Stomach (tissue), 19 donors: ENCODE measurements around the gene OR9Q2. TPM values are rescaled to one million over a fixed set of nuclear protein-coding genes. Genes with fewer than 3 reads are reported as not detected.

Experiments used
- DNase-seq, 2 donors: peaks; one replicate each; pipeline versions ENCODE4 v3.0.0 to v3.0.0-alpha.2; 2013 to 2019
- H3K27ac ChIP-seq, 5 donors: fragments of 200-600 bp in 4 of 5; sonication (generic) in 4 of 5; one replicate each; pipeline ENCODE4 v1.5.1; 2013 to 2019; ENCODE audit warnings: mild to moderate bottlenecking in 1 of 5, moderate library complexity in 1 of 5
- H3K27me3 ChIP-seq, 3 donors: fragments of 200-600 bp; sonication (generic); one replicate each; pipeline ENCODE4 v1.5.1; 2017 to 2019; ENCODE audit warnings: mixed run types in 1 of 3
- H3K36me3 ChIP-seq, 4 donors: fragments of 200-600 bp; sonication (generic); 1 replicate in 3 of 4; 2 replicates in 1 of 4; pipeline ENCODE4 v1.5.1; 2016 to 2019
- H3K4me1 ChIP-seq, 4 donors: fragments of 200-600 bp; sonication (generic); one replicate each; pipeline ENCODE4 v1.5.1; 2016 to 2019
- H3K4me3 ChIP-seq, 4 donors: fragments of 200-600 bp; sonication (generic) in 3 of 4; one replicate each; pipeline ENCODE4 v1.5.1; 2016 to 2019; ENCODE audit warnings: mild to moderate bottlenecking in 1 of 4
- H3K9me3 ChIP-seq, 4 donors: fragments of 200-600 bp; sonication (generic); one replicate each; pipeline ENCODE4 v1.5.1; 2016 to 2019
- EP300 ChIP-seq: sonication (generic); formaldehyde crosslinking; IDR thresholded peaks from one replicate; pipeline ENCODE4 v1.6.1; 2017; ENCODE audit warnings: antibody characterized with exemption
- POLR2A ChIP-seq, 4 donors: fragments of 450-650 bp; IDR thresholded peaks; one replicate each; pipeline ENCODE4 v1.6.1; 2016; ENCODE audit warnings: antibody characterized with exemption in 4 of 4, control low read depth in 2 of 4, mild to moderate bottlenecking in 1 of 4, moderate library complexity in 1 of 4
- POLR2AphosphoS5 ChIP-seq, 3 donors: sonication (generic); formaldehyde crosslinking; IDR thresholded peaks; one replicate each; pipeline ENCODE4 v1.6.1; 2016; ENCODE audit warnings: antibody characterized with exemption in 3 of 3
- WGBS, 5 donors: extraction: QIAGEN DNeasy Blood & Tissue Kit in 3 of 5; methylation state at CpG; one replicate each; pipeline versions ENCODE4 v1.1.5 to v1.1.7; 2013 to 2018; 5-methylcytosine and 5-hydroxymethylcytosine counted together
- intact Hi-C: fragments of 100-400 bp; cut with DNase I; formaldehyde crosslinking; loops from one replicate; pipeline ENCODE4 v1.15.1; 2023; ENCODE audit warnings: low total_unique reads
- long read RNA-seq, 10 donors: transcript quantifications; one replicate each; lab custom pipeline, GENCODE V29; 2026
- polyA plus RNA-seq, 3 donors: library from polyadenylated mRNA; stranded (reverse); fragments of 200-250 nt; gene quantifications; one replicate each; pipeline ENCODE4 v1.2.3, GENCODE V29; 2013
- total RNA-seq, 5 donors: library from RNA; depleted of rRNA; stranded (reverse); fragments of >200 nt; gene quantifications; one replicate each; pipeline versions ENCODE4 v1.1.0 to v1.2.3, GENCODE V29; 2014 to 2016
- TF ChIP-seq, protein P1 (sequence below), 7 experiments: fragments of 450-650 bp in 4 of 7; fragments of 200-600 bp in 3 of 7; sonication (generic) in 3 of 7; IDR thresholded peaks; one replicate each; pipeline ENCODE4 v1.5.1; 2016 to 2019; ENCODE audit warnings: antibody characterized with exemption in 7 of 7, control low read depth in 2 of 7, mild to moderate bottlenecking in 1 of 7
- donor health status: healthy with polysubstance abuse.
- donor health status: Bipolar disorder and iron deficiency.
- donor health status: healthy.

Gene OR9Q2, protein sequence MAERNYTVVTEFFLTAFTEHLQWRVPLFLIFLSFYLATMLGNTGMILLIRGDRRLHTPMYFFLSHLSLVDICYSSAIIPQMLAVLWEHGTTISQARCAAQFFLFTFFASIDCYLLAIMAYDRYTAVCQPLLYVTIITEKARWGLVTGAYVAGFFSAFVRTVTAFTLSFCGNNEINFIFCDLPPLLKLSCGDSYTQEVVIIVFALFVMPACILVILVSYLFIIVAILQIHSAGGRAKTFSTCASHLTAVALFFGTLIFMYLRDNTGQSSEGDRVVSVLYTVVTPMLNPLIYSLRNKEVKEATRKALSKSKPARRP
- total RNA-seq (not detected), polyA plus RNA-seq (not detected)
- long read RNA-seq, donor 1: 0 reads
- long read RNA-seq, donor 2: 0 reads
- long read RNA-seq, donor 3: 0 reads
- long read RNA-seq, donor 4: 0 reads
- long read RNA-seq, donor 5: 0 reads
- long read RNA-seq, donor 6: 0 reads
- long read RNA-seq, donor 7: 0 reads
- long read RNA-seq, donor 8: 0 reads
- long read RNA-seq, donor 9: 0 reads
- long read RNA-seq, donor 10: 0 reads

DNA sequence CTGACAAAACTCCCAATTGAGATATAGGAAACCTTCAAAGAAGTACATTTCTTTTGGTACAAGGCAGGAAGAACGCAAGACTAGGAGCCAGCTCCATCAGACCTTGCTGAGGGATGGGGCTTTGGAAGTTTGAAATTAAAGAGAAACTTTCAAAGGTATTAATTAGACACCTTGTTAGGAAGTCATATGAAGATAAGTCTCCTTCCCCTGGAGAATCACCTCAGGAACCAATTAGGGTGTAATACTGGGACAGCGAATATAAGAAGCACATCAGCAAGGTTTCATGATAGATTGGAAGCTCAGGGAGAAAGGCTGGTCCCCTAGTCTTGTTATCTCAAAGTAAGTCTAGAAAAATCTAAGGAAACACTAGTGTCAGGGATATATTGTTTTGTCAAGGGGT, at the start of gene OR9Q2:
Gene OR9Q2 (plus strand): TSS at position 301 of the 400 bp plus-strand sequence. CDS start 1,421 bp downstream, outside the sequence.
- DNase-seq: no peak
- no peaks in the 10 kb centered on the region for H3K27me3 ChIP-seq
- H3K9me3 ChIP-seq: no peaks in the 10 kb centered on the region
- TF ChIP-seq POLR2A (IDR thresholded peaks at IDR 0.05): no peak
- TF ChIP-seq, protein P1, sequence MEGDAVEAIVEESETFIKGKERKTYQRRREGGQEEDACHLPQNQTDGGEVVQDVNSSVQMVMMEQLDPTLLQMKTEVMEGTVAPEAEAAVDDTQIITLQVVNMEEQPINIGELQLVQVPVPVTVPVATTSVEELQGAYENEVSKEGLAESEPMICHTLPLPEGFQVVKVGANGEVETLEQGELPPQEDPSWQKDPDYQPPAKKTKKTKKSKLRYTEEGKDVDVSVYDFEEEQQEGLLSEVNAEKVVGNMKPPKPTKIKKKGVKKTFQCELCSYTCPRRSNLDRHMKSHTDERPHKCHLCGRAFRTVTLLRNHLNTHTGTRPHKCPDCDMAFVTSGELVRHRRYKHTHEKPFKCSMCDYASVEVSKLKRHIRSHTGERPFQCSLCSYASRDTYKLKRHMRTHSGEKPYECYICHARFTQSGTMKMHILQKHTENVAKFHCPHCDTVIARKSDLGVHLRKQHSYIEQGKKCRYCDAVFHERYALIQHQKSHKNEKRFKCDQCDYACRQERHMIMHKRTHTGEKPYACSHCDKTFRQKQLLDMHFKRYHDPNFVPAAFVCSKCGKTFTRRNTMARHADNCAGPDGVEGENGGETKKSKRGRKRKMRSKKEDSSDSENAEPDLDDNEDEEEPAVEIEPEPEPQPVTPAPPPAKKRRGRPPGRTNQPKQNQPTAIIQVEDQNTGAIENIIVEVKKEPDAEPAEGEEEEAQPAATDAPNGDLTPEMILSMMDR (IDR thresholded peaks at IDR 0.05): no peak
- no peak for TF ChIP-seq POLR2AphosphoS5 (IDR thresholded peaks at IDR 0.05)
- TF ChIP-seq EP300: no peak
- H3K36me3 ChIP-seq: no peaks in the 10 kb centered on the region
- intact Hi-C loops: no loop called here
- H3K4me3 ChIP-seq: no peak within 1 kb of the TSS
- no peak within 1 kb of the TSS for H3K27ac ChIP-seq
- no peaks in the 10 kb centered on the region for H3K4me1 ChIP-seq
- WGBS, 5 donors: 81 to 93% (median 92%) methylated on average over 2 of the region's 2 CpGs

DNA sequence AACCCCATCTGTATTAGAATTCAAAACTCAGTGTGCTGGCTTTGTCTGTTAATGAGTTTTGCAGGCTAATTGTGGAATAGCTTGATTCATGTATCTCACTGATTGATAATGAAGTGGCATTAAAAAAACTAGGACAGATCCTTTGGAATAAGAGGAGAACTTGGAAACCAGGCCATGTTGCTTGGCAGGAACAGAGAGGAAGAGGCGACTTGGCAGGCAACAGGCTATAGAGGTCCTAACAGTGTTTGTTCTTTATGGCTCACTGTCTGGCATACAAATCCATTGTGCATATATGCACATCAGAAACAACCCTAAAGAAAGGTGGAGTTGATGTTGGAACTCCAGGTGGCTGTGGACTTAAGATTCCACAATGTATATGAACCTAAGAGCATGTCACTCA, 46.1 kb upstream of the OR9Q2 start:
- Histone ChIP-seq H3K4me3 (no peak overlapping the region), H3K9me3 (no peaks in the 10 kb centered on the region), H3K27ac (no peak overlapping the region), H3K4me1 (no peaks in the 10 kb centered on the region), H3K27me3 (no peaks in the 10 kb centered on the region), H3K36me3 (no peaks in the 10 kb centered on the region)
- TF ChIP-seq, protein P1 (IDR thresholded peaks at IDR 0.05): no peak
- TF ChIP-seq POLR2AphosphoS5 (IDR thresholded peaks at IDR 0.05): no peak
- TF ChIP-seq EP300: no peak
- no peak for TF ChIP-seq POLR2A (IDR thresholded peaks at IDR 0.05)
- intact Hi-C loops: no loop called here
- no peak for DNase-seq
- WGBS, 5 donors: 77 to 90% (median 81%) methylated on average over 1 of the region's 1 CpG

DNA sequence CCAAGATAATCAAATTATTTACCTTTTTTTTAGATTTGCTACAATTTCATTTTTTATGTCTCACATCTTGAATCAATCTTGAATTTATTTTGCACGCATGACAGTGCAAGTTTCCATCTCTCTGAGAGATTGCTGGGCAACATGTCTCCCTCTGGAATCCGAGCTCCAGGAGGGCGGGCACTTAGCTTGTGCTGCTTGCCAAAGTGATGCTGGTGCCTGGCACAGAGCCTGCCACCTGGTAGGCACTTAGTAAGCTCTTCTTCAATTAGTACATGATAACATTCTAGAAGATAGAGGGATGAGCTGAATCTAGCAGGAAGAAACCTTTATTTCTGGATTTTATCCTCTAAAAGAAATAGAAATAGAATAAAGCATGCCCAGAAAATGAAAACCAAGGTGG, 36.1 kb upstream of the OR9Q2 start:
- Histone ChIP-seq H3K4me1 (no peaks in the 10 kb centered on the region), H3K36me3 (no peaks in the 10 kb centered on the region), H3K4me3 (no peak overlapping the region), H3K27me3 (no peaks in the 10 kb centered on the region), H3K9me3 (no peaks in the 10 kb centered on the region), H3K27ac (no peak overlapping the region)
- DNase-seq: no peak
- TF ChIP-seq, protein P1 (IDR thresholded peaks at IDR 0.05): no peak
- TF ChIP-seq EP300 (no peak), POLR2AphosphoS5 (IDR thresholded peaks at IDR 0.05) (no peak), POLR2A (IDR thresholded peaks at IDR 0.05) (no peak)
- intact Hi-C loops: no loop called here
- 66 to 77% (median 72%) methylated on average over 3 of the region's 3 CpGs for WGBS, 5 donors

DNA sequence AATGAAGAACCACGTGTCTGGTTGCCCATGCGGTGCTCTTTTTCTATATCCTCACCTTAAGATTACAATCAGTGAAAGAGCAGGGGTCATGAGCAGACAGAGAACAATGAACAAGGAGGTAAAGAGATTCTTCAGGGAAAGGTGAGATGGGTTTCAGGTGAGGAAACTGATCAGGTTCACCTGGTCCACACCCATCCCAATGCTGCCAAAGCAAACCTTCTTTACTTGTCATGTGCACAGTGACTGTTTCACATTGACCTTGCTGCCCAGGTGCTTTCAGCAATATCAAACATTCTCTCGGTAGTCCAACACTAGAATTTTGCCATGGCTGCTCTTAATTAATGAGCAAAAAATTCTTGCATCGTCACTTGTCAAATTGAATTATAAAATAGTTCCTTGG, 24.5 kb upstream of the OR9Q2 start:
- Histone ChIP-seq H3K4me1 (no peaks in the 10 kb centered on the region), H3K27me3 (no peaks in the 10 kb centered on the region), H3K27ac (no peak overlapping the region), H3K9me3 (peaks cover 0 to 3% (median 0%) of the 10 kb centered on the region in 4 donors), H3K36me3 (no peaks in the 10 kb centered on the region), H3K4me3 (no peak overlapping the region)
- intact Hi-C loops: no loop called here
- WGBS, 5 donors: 67 to 77% (median 69%) methylated on average over 4 of the region's 4 CpGs
- TF ChIP-seq, protein P1 (IDR thresholded peaks at IDR 0.05): no peak
- TF ChIP-seq POLR2A (IDR thresholded peaks at IDR 0.05) (no peak), POLR2AphosphoS5 (IDR thresholded peaks at IDR 0.05) (no peak), EP300 (no peak)
- no peak for DNase-seq
